Natural killer cell (primary cell): ENCODE data around the gene TUBA1A. TPM values are rescaled to one million over a fixed set of nuclear protein-coding genes. Genes with fewer than 3 reads are reported as not detected.

ENCODE experiments used
- ATAC-seq, 3 donors: fragments of 150-1000 bp in 2 of 3; fragments of 200-7000 bp in 1 of 3; cut with Tn5 transposase; 1 replicate in 1 of 3; 2 replicates in 2 of 3; pipeline ENCODE4 v1.10.0; 2021; ENCODE audit warnings: mild to moderate bottlenecking in 2 of 3, moderate library complexity in 2 of 3
- DNase-seq, 2 donors: peaks; one replicate each; pipeline versions ENCODE4 v3.0.0 to v3.0.0-alpha.2; 2013 to 2021; ENCODE audit warnings: mixed read lengths in 1 of 2
- H3K27ac ChIP-seq: one replicate; pipeline ENCODE4 v1.5.1; 2013; ENCODE audit warnings: mild to moderate bottlenecking, low read length
- H3K27me3 ChIP-seq: one replicate; pipeline ENCODE4 v1.6.1; 2013; ENCODE audit warnings: low read length; ENCODE audit not compliant: control insufficient read depth, insufficient read depth
- H3K36me3 ChIP-seq: one replicate; pipeline ENCODE4 v1.6.1; 2013; ENCODE audit warnings: low read length; ENCODE audit not compliant: control insufficient read depth, insufficient read depth
- H3K4me1 ChIP-seq: one replicate; pipeline ENCODE4 v1.6.1; 2013; ENCODE audit warnings: low read length; ENCODE audit not compliant: control insufficient read depth, insufficient read depth
- H3K4me3 ChIP-seq: one replicate; pipeline ENCODE4 v1.5.1; 2013; ENCODE audit warnings: low read length
- H3K9me3 ChIP-seq: one replicate; pipeline ENCODE4 v1.6.1; 2013; ENCODE audit warnings: low read length; ENCODE audit not compliant: control insufficient read depth, insufficient read depth
- H3K27ac Mint-ChIP-seq, 2 donors: one replicate each; pipeline ENCODE4 v1.8.0; 2022; ENCODE audit warnings: mild to moderate bottlenecking in 2 of 2, mixed read lengths in 2 of 2, moderate library complexity in 1 of 2
- H3K27me3 Mint-ChIP-seq, 2 donors: one replicate each; pipeline ENCODE4 v1.8.0; 2022; ENCODE audit warnings: low read depth in 2 of 2, mixed read lengths in 2 of 2
- H3K36me3 Mint-ChIP-seq: one replicate; pipeline ENCODE4 v1.8.0; 2022; ENCODE audit warnings: mixed read lengths
- H3K4me1 Mint-ChIP-seq, 2 donors: one replicate each; pipeline ENCODE4 v1.8.0; 2022; ENCODE audit warnings: mixed read lengths in 2 of 2
- H3K4me3 Mint-ChIP-seq: one replicate; pipeline ENCODE4 v1.8.0; 2022; ENCODE audit warnings: mild to moderate bottlenecking, moderate library complexity, mixed read lengths
- H3K9me3 Mint-ChIP-seq, 2 donors: one replicate each; pipeline ENCODE4 v1.8.0; 2022; ENCODE audit warnings: mixed read lengths in 2 of 2
- WGBS: methylation state at CpG from one replicate; pipeline ENCODE4 v1.1.7; 2013; ENCODE audit warnings: missing lambda C conversion rate; ENCODE audit not compliant: insufficient coverage; 5-methylcytosine and 5-hydroxymethylcytosine counted together
- intact Hi-C: fragments of 100-400 bp; cut with micrococcal nuclease; formaldehyde crosslinking; loops from one replicate; pipeline ENCODE4 v1.14.2; 2022
- total RNA-seq, 4 donors: library from RNA; stranded (reverse); fragments of 120-200 nt in 1 of 4; gene quantifications; one replicate each; pipeline versions ENCODE4 v1.2.3 to v1.2.4, GENCODE V29; 2013 to 2022
- TF ChIP-seq, protein P1 (sequence below): fragments of 200-600 bp; IDR thresholded peaks from one replicate; pipeline ENCODE4 v1.8.0; 2022; ENCODE audit warnings: antibody characterized with exemption

TUBA1A gene
- total RNA-seq, 3 donors from 2014 or later (not counting 1 experiment from before 2014, with no cell fraction given): 129 to 403 (median 182) TPM

GRCh38 chr12:49208146-49208545 lies 19.3 kb upstream of the TUBA1A start:
- H3K27me3 ChIP-seq: no peaks in the 10 kb centered on the region
- intact Hi-C loops: no loop called here
- ATAC-seq (no peak), DNase-seq (no peak)
- Mint-ChIP-seq H3K4me3 (no peak overlapping the region), H3K36me3 (no peaks in the 10 kb centered on the region), H3K9me3 (no peaks in the 10 kb centered on the region), H3K27ac (no peak overlapping the region), H3K4me1 (no peaks in the 10 kb centered on the region), H3K27me3 (peaks cover 0 to 2% of the 10 kb centered on the region in 2 donors)
- no peak overlapping the region for H3K27ac ChIP-seq
- no peaks in the 10 kb centered on the region for H3K36me3 ChIP-seq
- no peaks in the 10 kb centered on the region for H3K4me1 ChIP-seq
- TF ChIP-seq, protein P1, sequence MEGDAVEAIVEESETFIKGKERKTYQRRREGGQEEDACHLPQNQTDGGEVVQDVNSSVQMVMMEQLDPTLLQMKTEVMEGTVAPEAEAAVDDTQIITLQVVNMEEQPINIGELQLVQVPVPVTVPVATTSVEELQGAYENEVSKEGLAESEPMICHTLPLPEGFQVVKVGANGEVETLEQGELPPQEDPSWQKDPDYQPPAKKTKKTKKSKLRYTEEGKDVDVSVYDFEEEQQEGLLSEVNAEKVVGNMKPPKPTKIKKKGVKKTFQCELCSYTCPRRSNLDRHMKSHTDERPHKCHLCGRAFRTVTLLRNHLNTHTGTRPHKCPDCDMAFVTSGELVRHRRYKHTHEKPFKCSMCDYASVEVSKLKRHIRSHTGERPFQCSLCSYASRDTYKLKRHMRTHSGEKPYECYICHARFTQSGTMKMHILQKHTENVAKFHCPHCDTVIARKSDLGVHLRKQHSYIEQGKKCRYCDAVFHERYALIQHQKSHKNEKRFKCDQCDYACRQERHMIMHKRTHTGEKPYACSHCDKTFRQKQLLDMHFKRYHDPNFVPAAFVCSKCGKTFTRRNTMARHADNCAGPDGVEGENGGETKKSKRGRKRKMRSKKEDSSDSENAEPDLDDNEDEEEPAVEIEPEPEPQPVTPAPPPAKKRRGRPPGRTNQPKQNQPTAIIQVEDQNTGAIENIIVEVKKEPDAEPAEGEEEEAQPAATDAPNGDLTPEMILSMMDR: no peak
- WGBS: 92% methylated on average over 1 of the region's 1 CpG
- H3K9me3 ChIP-seq: no peaks in the 10 kb centered on the region
- no peak overlapping the region for H3K4me3 ChIP-seq

DNA sequence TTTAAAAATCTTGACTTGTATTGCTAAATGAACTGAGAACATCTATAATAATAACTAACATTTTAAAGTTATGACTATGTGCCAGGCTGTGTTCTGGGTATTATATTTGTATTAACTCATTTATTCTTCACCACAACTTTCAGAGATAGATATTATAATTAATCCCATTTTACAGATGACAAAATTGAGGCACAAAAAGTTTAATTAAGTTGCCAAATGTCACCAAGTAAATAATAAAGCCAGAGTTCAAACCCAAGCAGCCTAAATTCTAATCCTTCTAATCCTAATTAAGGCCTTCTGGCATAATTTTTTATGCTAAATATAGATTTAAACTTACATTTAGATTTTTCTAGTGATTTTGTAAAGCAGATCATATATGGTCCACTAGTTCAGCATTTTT lies 17.5 kb upstream of the TUBA1A start:
- Histone ChIP-seq H3K27me3 (no peaks in the 10 kb centered on the region), H3K36me3 (no peaks in the 10 kb centered on the region), H3K4me3 (no peak overlapping the region), H3K9me3 (no peaks in the 10 kb centered on the region), H3K27ac (no peak overlapping the region), H3K4me1 (no peaks in the 10 kb centered on the region)
- H3K36me3 Mint-ChIP-seq: no peaks in the 10 kb centered on the region
- no peak overlapping the region for H3K27ac Mint-ChIP-seq
- ATAC-seq (no peak), DNase-seq (no peak)
- peaks cover 2 to 7% of the 10 kb centered on the region in 2 donors for H3K4me1 Mint-ChIP-seq
- no peak overlapping the region for H3K4me3 Mint-ChIP-seq
- intact Hi-C loops: no loop called here
- TF ChIP-seq, protein P1: no peak
- H3K27me3 Mint-ChIP-seq: peaks cover 0 to 2% of the 10 kb centered on the region in 2 donors
- no peaks in the 10 kb centered on the region for H3K9me3 Mint-ChIP-seq

GRCh38 chr12:49201595-49202295 lies 12.9 kb upstream of the TUBA1A start:
- Mint-ChIP-seq H3K4me1 (peaks cover 6 to 12% of the 10 kb centered on the region in 2 donors), H3K27ac (peak overlapping the region; percentile 1 to 59), H3K4me3 (no peak overlapping the region), H3K36me3 (no peaks in the 10 kb centered on the region), H3K27me3 (no peaks in the 10 kb centered on the region), H3K9me3 (no peaks in the 10 kb centered on the region)
- intact Hi-C loops: loop anchor here (1.0 kb wide), 2 partner anchors 12 to 33 kb away; partner anchors contain the start of gene TUBA1A
- Histone ChIP-seq H3K4me3 (no peak overlapping the region), H3K4me1 (no peaks in the 10 kb centered on the region), H3K9me3 (no peaks in the 10 kb centered on the region), H3K36me3 (no peaks in the 10 kb centered on the region), H3K27me3 (no peaks in the 10 kb centered on the region), H3K27ac (no peak overlapping the region)
- TF ChIP-seq, protein P1: no peak
- ATAC-seq (peak in 2 of 3 donors; percentile 19 to 22), DNase-seq (peak in 1 of 2 donors; percentile 39)
- WGBS: 71% methylated on average over 4 of the region's 4 CpGs
